ENCODE data around the gene MAPRE2. TPM values are rescaled to one million over a fixed set of nuclear protein-coding genes. Genes with fewer than 3 reads are reported as not detected.

MAPRE2 gene
- total RNA-seq, 2 donors from 2014 or later = 25.5 to 32.2 TPM

DNA sequence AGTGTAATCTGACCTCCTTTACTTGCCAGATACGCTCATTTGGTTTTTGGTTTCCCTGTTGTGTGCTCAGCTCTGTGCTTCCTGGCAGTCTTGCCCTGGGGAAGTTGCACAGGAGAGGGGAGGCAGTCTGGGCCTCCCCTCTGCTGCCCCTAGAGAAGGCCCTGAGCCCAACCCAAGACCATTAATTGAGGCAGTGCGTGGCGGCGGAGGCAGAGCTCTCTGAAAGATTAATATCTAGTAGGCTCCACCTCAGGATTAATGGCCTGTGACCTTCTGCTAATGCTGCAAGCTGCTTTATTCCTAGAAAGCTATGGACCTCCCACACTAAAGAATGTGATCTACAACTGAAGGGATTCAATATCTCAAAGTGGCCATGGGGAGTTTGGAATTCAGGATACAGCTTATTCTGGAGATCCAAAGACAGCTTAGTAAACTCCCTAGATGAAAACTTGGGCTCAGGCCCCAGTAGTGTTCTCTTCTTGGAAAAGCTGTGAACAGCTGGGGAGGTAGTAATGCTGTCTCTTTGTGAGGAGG is 41.4 kb upstream of the MAPRE2 start:
- H3K27me3 ChIP-seq = no peaks in the 10 kb centered on the region
- no peaks in the 10 kb centered on the region for H3K36me3 ChIP-seq
- no peak for DNase-seq
- H3K9me3 ChIP-seq = no peaks in the 10 kb centered on the region
- no peak for TF ChIP-seq CTCF (IDR thresholded peaks at IDR 0.05)
- no peaks in the 10 kb centered on the region for H3K4me1 ChIP-seq
- no peak overlapping the region for H3K27ac ChIP-seq
- H3K9ac ChIP-seq (ENCODE audit: low read depth in 2 of 2, low read length in 2 of 2) = no peak overlapping the region
- intact Hi-C loops (cut with DNase I) = no loop called here
- H3K4me3 ChIP-seq = no peak overlapping the region

GRCh38 chr18:35000457-35000856 is 40.8 kb upstream of the MAPRE2 start:
- Histone ChIP-seq H3K4me1 (no peaks in the 10 kb centered on the region), H3K27ac (no peak overlapping the region), H3K4me3 (no peak overlapping the region), H3K27me3 (no peaks in the 10 kb centered on the region), H3K36me3 (no peaks in the 10 kb centered on the region), H3K9ac (ENCODE audit: low read depth in 2 of 2, low read length in 2 of 2) (no peak overlapping the region), H3K9me3 (no peaks in the 10 kb centered on the region)
- DNase-seq = no peak
- intact Hi-C loops (cut with DNase I) = no loop called here
- TF ChIP-seq CTCF (IDR thresholded peaks at IDR 0.05) = no peak

DNA sequence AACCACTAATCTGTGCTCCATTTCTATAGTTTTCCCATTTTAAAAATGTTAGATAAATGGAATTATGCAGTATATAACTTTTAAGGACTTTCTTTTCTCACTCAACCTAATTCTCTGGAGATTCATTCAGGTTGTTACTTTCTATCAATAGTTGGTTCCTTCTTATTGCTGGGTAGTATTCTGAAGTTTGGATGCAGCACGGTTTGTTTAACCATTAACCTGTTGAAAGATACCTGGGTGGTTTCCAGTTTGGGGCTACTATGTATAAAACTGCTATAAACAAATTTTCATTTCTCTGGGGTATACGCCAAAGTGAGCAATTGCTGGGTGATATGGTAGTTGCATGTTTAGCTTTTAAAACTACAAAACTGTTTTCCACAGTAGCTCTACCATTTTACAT is 39.1 kb upstream of the MAPRE2 start:
- H3K4me3 ChIP-seq = no peak overlapping the region
- no peak overlapping the region for H3K9ac ChIP-seq (ENCODE audit: low read depth in 2 of 2, low read length in 2 of 2)
- no peak overlapping the region for H3K27ac ChIP-seq
- intact Hi-C loops (cut with DNase I) = no loop called here
- H3K27me3 ChIP-seq = no peaks in the 10 kb centered on the region
- no peak for TF ChIP-seq CTCF (IDR thresholded peaks at IDR 0.05)
- no peaks in the 10 kb centered on the region for H3K36me3 ChIP-seq
- H3K9me3 ChIP-seq = no peaks in the 10 kb centered on the region
- H3K4me1 ChIP-seq = no peaks in the 10 kb centered on the region
- no peak for DNase-seq

DNA sequence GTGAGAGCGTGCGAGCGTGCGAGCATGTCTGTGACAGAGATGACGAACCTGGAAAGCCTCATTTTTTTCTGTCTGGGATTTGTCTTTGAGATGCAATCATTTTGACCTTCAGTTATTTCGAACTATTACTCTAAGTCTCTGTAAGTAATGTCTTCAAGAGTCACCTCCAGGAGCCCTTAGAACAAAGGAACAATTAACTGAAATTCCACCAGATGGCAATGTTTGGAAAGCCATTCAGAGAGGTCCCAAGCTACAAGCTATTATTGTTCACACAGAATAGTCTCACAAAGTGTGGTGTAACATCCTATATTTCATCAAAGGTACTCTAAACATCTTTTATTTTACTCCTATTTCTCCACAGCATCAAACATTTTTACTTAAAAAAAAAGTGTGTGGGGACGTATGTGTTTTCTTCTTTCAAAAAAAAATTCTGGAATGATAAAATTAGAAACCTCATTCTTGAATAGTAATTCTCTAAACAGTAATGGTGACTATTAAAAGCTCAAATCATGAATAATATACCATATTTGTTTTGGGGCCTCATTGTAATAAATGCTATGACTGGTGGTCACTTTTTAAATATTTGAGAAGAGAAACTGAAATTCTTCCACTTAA is 35.1 kb upstream of the MAPRE2 start:
- no peak for DNase-seq
- intact Hi-C loops (cut with DNase I) = loop anchor here (2.0 kb wide), 1 partner anchor 139 kb away; no protein-coding TSS in a partner anchor

GRCh38 chr18:35010156-35010555 is 31.1 kb upstream of the MAPRE2 start:
- no peak for DNase-seq
- Histone ChIP-seq H3K9me3 (no peaks in the 10 kb centered on the region), H3K27me3 (no peaks in the 10 kb centered on the region), H3K9ac (ENCODE audit: low read depth in 2 of 2, low read length in 2 of 2) (no peak overlapping the region), H3K4me1 (no peaks in the 10 kb centered on the region), H3K27ac (no peak overlapping the region), H3K36me3 (no peaks in the 10 kb centered on the region), H3K4me3 (no peak overlapping the region)
- intact Hi-C loops (cut with DNase I) = no loop called here
- no peak for TF ChIP-seq CTCF (IDR thresholded peaks at IDR 0.05)

More for the DNA sequence above, 35.1 kb upstream of the MAPRE2 start:
- H3K4me3 ChIP-seq = no peak overlapping the region
- TF ChIP-seq CTCF (IDR thresholded peaks at IDR 0.05) = peak; percentile 53
- no peak overlapping the region for H3K9ac ChIP-seq (ENCODE audit: low read depth in 2 of 2, low read length in 2 of 2)
- H3K27ac ChIP-seq = no peak overlapping the region
- H3K9me3 ChIP-seq = no peaks in the 10 kb centered on the region
- no peaks in the 10 kb centered on the region for H3K4me1 ChIP-seq
- H3K36me3 ChIP-seq = no peaks in the 10 kb centered on the region
- no peaks in the 10 kb centered on the region for H3K27me3 ChIP-seq
